Measurements from ENCODE around the gene NPTX2.

DNA sequence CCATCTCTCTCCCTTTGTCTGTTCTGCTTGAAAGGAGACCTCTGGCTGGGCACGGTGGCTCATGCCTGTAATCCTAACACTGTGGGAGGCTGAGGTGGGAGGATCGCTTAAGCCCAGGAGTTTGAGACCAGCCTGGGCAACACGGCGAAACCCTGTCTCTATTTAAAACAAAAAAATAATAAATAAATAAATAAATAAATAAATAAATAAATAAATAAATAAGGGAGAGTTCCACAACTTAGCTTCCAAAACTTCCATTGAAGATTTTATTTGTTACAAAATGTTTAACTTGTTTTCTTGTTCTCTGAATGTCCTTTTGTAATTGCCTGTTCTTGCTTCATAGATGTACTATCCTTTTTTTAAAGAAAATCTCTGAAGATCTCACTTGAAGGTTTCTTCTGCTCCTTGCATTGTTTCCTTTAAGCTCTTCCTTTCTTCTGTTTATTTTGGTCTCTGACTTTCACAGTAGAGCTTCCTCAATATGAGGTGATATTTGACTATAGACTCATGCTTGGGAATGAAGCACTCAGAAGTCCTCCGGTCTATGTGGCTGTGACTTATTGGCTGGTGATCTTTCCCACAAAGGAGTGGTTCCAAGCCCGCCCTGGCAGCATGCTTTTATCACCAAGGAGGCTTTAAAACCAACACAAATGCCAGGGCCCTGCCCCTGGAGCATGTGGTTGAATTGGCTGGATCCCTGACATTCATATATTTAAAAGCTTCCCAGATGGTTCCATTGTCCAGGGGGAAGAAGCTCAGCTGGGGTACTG is 18.1 kb upstream of the NPTX2 start:
- TF ChIP-seq POLR2A (IDR thresholded peaks at IDR 0.05) (no peak), POLR2AphosphoS5 (IDR thresholded peaks at IDR 0.05) (no peak)
- TF ChIP-seq, protein P1, sequence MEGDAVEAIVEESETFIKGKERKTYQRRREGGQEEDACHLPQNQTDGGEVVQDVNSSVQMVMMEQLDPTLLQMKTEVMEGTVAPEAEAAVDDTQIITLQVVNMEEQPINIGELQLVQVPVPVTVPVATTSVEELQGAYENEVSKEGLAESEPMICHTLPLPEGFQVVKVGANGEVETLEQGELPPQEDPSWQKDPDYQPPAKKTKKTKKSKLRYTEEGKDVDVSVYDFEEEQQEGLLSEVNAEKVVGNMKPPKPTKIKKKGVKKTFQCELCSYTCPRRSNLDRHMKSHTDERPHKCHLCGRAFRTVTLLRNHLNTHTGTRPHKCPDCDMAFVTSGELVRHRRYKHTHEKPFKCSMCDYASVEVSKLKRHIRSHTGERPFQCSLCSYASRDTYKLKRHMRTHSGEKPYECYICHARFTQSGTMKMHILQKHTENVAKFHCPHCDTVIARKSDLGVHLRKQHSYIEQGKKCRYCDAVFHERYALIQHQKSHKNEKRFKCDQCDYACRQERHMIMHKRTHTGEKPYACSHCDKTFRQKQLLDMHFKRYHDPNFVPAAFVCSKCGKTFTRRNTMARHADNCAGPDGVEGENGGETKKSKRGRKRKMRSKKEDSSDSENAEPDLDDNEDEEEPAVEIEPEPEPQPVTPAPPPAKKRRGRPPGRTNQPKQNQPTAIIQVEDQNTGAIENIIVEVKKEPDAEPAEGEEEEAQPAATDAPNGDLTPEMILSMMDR (IDR thresholded peaks at IDR 0.05), result no peak
